Myocyte (in vitro differentiated cells): Measurements from ENCODE around the gene LRRC70. TPM values are rescaled to one million over a fixed set of nuclear protein-coding genes. Genes with fewer than 3 reads are reported as not detected.
"Not testable (repeated sequence)": the region's sequence is repeated elsewhere in the genome, so short reads cannot be mapped to it uniquely, and the experiment has no call there.

ENCODE experiments used
- DNase-seq: peaks from one replicate; pipeline ENCODE4 v3.0.0-alpha.2; 2012; ENCODE audit warnings: low read depth
- total RNA-seq: library from RNA; depleted of rRNA; stranded (reverse); fragments of >200 nt; gene quantifications from 2 replicates; pipeline ENCODE4 v1.2.3, GENCODE V29; 2014

Gene LRRC70
- total RNA-seq, 1 donor from 2014 or later: 0.19 TPM

DNA sequence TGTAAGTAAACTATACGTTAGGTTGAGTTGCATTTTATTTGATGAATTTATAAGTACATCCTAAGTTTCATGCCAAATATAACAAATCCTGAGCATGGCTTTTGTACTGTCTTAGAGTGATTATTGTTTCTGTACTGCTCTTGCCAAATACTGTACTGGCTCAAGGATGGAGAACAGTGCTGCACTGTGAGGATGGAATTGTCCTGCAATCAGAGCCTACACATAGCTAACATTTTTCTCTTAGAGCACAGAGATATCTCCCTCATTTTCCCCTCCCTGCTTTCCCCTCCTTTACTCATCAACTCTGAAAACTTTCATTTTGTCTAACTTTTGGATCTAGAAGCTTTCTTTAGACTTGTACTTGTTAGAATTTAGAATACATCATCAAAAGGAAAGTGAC lies 28.3 kb downstream of the LRRC70 start:
- no peak for DNase-seq

DNA sequence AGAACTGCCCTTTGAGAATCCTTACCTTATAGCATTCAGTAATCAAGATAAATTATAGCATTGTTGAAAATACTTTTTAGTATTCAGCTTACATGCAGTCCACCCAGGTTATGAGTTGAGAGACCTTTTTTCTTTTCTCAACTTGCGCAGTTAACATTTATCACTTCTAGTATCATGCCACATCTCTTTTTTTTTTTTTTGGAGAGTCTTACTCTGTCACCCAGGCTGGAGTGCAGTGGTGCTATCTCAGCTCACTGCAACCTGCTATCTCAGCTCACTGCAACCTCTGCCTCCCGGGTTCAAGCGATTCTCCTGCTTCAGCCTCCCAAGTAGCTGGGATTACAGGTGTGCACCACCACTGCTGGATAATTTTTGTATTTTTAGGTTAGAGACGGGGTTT lies 29.0 kb downstream of the LRRC70 start:
- no peak for DNase-seq

DNA sequence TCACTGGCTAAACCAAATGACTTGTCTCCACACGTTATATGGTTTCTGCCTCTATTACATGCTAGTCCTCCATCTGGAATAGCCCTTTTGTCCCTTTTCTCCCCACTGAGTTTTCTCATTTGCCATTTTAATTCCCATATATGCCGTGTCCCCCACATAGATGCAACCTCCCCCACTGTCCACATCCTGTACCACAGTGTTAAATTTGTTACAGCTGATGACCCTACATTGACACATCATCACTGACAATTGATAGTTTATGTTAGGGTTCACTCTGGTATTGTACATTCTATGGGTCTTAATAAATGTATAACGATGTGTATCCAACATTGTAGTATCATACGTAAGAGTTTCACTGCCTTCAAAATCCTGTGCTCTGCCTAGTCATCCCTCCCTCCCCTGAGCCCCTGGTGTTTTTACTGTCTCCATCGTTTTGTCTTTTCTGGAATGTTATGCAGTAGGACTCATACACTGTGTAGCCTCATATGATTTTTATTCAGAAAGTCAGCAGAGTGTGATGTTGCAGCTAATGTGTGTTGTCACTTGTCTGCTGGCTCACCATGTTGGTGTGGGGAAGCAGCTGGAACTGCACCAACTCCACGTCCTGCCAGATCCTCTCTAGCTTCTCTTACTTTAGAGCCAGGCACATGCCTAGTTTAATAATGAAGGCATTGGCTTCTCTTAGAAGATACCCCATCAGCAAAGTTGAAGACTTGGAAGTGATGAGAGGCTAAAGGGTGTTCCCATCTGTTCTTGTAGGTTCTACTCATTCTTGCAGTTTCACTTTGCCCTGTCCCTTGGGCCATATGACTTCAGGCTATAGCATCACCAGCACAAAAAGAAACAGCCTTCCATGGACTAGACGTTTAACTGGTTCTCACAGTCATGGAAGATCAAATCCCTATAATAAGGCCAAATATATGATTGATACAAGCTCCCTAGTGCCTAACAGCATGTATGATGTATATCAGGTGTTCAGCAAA lies 30.2 kb downstream of the LRRC70 start:
- no peak for DNase-seq

DNA sequence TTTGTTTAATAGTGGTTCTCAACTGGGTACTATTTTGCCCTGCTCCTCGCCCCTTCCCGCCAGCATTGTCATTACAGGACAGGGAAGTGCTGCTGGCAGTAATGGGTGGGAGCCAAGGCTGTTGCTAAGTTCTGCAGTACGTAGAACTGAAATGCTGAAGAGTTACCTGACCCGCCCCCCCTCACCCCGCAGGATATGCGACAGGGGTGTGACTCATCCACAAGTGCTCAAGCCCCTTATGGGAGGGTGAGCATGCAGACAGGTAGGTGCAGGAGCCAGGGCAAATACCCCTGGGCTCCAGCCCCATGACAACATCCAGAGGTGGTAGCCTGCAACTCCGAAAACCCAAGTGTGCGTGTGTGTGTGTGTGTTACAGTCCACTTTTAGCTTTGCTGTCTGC lies 35.7 kb downstream of the LRRC70 start:
- no peak for DNase-seq

DNA sequence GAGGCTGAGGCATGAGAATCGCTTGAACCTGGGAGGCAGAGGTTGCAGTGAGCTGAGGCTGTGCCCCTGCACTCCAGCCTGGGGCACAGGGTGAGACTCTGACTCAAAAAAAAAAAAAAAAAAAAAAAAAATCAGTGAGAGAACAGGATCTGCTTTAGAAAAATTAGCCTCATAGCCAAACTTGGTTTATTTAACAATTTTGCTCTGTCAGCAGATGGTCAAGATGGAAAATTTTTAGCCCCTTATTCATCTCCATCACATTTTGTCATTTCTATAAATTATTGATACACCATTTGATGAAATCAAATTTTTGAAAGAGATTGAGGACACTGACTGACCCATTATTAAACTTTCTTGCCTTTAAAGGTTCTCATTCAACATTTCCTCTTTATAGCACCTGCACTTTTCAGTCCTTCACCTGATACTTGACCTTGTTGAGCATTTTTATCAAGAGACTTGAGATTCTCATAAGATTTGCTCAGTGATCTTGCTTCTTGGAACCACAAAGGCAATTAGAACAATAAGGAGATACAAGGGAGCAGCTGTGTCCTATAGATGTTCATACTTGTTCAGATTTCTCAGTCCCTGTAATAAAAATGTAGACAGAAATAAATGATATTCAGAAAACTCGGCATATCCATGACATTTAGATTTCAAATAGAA lies 38.1 kb downstream of the LRRC70 start:
- no peak for DNase-seq

DNA sequence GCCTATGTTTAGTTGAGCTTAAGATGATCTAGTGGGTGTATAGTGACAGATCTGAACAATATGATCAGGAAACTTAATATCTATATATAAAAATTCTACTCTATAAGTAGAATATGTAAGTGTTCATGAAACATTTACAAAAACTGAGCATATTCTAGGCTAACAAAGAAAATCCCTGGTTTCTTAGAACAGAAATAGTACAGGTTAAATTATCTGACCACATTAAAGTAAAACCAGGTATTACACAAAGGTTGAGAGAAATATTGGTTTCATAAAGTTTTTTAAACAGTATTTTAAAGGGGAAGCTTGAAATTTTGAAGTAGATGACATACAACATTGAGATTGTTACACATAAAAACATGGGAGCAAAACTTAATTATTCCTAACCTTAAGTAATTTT lies 39.3 kb downstream of the LRRC70 start:
- DNase-seq: no peak

DNA sequence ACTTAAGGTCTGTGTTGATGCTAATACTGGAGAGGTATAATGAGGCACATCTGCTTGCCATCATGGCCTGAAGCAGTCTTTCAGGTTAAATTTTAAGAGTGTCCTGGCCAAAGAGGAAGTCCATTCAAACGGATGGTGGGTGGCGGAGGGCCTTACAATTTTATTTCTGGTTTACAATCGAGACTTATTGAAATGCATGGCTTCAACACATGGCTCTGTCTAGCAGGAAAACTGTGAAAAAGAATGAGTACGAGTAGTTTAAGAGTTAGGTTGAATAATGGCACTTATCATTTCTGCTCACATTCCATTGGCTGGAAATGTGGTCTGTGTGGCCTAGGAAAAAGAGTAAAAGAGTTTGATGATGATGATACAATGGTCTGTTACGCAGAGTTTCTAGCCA lies 42.1 kb downstream of the LRRC70 start:
- DNase-seq: no peak

DNA sequence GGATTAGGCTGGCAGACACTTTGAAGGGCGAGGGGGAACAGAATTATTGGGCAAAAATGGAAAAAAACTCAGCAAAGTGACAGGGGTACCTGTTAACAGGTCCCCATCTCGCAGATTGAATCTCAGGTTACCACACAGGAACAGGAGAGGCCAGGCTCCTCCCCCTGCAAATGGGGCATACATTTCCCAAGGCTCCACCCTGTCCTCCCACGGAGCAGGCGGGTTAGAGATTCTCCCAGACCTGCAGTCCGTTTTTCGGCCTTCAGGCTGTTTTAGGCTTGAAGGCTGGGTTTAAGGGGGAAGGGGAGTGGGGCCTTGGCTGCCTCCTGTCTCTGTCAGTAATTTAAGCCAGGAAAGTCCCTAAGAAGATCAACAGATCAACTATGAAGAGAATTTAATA lies 42.7 kb downstream of the LRRC70 start:
- DNase-seq: no peak

DNA sequence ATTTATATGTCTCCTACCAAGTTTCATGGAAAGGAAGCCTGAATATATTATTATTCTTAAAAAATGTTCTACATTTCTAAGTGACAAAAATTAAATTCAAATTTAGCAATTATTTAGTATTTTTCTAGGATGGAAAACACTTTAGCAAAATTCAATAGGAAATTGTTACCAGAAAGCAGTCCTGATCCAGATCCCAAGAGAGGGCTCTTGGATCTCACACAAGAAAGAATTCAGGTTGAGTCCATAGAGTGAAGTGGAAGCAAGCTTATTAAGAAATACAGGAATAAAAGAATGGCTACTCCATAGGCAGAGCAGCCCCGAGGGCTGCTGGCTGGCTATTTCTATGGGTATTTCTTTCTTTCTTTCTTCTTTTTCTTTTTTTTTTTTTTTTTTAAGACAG lies 44.7 kb downstream of the LRRC70 start:
- no peak for DNase-seq

DNA sequence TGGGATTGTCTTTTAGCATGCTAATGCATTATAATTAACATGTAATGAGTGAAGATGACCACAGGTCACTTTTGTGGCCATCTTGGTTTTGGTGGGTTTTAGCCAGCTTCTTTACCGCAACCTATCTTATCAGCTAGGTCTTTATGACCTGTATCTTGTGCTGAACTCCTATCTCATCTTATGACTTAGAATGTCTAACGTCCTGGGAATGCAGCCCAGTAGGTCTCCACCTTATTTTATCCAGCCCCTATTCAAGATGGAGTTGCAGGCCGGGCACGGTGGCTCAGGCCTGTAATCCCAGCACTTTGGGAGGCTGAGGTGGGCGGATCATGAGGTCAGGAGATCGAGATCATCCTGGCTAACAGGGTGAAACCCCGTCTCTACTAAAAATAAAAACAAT lies 45.8 kb downstream of the LRRC70 start:
- not testable (repeated sequence) for DNase-seq

DNA sequence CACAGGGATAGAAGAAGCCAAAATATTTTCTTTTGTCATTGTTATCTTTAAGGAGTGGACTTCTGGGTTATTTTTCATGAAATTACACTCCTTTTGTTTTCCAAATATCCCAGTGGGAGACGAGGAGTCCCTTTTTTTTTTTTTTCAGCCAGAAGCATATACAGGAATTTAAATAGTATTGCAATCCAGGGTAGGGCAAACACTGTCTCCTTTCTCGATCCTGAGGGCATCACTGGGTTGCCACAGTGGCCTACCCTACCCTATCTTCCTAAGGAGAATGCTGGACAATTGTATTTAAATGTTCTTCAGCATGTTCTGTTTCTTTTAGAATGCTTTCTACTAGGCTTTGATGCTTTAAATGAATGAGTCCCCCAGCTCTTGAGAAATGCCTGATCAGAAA lies 47.9 kb downstream of the LRRC70 start:
- no peak for DNase-seq

DNA sequence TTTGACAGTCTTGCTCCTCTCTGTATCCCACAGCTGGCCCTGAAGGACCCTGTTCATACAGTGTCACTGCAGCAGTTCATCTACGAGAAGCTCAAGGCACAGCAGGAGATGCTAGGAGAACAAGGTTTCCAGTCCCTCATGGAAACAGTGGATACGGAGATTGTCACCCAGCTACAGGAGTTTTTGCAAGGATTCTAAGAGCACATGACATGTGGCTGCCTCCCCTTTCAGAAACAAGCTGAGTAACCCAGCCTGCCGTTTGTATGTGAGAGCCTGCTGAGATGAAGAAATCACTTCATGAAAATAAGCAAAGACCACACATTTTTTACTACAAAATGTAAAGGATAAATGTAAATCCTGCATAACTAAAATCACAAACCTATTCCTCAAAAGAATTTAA lies 48.5 kb downstream of the LRRC70 start:
- no peak for DNase-seq

DNA sequence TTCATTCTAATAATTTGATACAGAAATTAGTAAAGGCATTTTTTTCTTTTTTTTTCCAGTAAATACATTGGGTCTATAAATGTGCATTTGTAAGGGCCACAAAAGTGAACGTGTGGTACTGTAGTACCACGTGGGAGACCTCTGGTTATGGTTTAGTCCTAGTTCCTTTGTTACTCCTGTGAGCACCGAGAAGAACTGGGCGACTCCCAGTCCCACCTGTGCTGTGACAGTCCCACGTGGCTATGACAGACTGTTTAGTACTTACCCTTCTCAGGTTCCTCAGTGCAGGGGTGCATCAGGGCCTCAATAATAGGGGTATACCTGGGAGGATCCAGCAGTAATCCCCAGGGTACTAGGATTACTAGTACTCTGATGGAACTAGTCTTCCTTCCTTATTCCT lies 49.3 kb downstream of the LRRC70 start:
- no peak for DNase-seq

Other genes starting within 250 kb of the LRRC70 start
- gene DIMT1, start 174.9 kb upstream of the LRRC70 start, total RNA-seq: 28.5 and 35.3 TPM in 2 replicates
- gene IPO11, start 166.1 kb upstream of the LRRC70 start, total RNA-seq: 15.1 and 21.7 TPM in 2 replicates